Measurements from ENCODE around the gene FBLN7. TPM values are rescaled to one million over a fixed set of nuclear protein-coding genes. Genes with fewer than 3 reads are reported as not detected.

The FBLN7 gene
- total RNA-seq, 4 donors from 2014 or later, result 1.1 to 4.2 (median 1.3) TPM; not detected in 1

GRCh38 chr2:112140899-112141625, 2.9 kb downstream of the FBLN7 start:
- no peak overlapping the region for H3K27ac ChIP-seq
- no peak for ATAC-seq

DNA sequence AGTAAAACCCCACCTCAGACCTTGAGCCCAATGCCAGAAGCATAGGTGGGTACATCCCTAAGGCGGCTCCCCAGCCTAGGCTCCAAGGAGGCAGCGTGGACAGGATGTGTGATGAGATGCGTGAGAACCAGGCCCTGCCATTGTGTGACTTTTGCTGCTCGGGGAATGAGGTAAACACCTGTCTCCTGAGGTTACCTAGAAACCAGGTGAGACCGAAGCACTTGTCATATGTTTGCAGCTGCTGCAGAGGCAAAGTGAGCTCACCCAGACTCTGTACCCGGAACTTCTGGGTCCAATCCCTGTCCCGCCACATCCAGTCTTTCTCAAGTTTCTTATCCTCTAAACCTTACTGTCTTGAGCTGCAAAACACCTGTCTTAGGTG, 3.4 kb downstream of the FBLN7 start:
- TF ChIP-seq POLR2A (IDR thresholded peaks at IDR 0.05) (no peak), POLR2AphosphoS5 (IDR thresholded peaks at IDR 0.05) (no peak), EP300 (IDR thresholded peaks at IDR 0.05) (no peak)
- TF ChIP-seq, protein P1, sequence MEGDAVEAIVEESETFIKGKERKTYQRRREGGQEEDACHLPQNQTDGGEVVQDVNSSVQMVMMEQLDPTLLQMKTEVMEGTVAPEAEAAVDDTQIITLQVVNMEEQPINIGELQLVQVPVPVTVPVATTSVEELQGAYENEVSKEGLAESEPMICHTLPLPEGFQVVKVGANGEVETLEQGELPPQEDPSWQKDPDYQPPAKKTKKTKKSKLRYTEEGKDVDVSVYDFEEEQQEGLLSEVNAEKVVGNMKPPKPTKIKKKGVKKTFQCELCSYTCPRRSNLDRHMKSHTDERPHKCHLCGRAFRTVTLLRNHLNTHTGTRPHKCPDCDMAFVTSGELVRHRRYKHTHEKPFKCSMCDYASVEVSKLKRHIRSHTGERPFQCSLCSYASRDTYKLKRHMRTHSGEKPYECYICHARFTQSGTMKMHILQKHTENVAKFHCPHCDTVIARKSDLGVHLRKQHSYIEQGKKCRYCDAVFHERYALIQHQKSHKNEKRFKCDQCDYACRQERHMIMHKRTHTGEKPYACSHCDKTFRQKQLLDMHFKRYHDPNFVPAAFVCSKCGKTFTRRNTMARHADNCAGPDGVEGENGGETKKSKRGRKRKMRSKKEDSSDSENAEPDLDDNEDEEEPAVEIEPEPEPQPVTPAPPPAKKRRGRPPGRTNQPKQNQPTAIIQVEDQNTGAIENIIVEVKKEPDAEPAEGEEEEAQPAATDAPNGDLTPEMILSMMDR (IDR thresholded peaks at IDR 0.05), result no peak
- no peaks in the 10 kb centered on the region for H3K9me3 ChIP-seq
- H3K4me3 ChIP-seq, result no peak overlapping the region
- peaks cover 0 to 19% (median 5%) of the 10 kb centered on the region in 3 donors for H3K4me1 ChIP-seq
- WGBS, 2 donors (ENCODE audit: low coverage in 1 of 2), result 74 to 87% methylated on average over 3 of the region's 7 CpGs
- H3K36me3 ChIP-seq, result no peaks in the 10 kb centered on the region
- H3K27ac ChIP-seq, result no peak overlapping the region
- no peaks in the 10 kb centered on the region for H3K27me3 ChIP-seq
- ATAC-seq, result no peak

More at GRCh38 chr2:112140899-112141625, 2.9 kb downstream of the FBLN7 start:
- Histone ChIP-seq H3K36me3 (no peaks in the 10 kb centered on the region), H3K4me1 (peaks cover 0 to 19% (median 5%) of the 10 kb centered on the region in 3 donors), H3K4me3 (no peak overlapping the region), H3K27me3 (no peaks in the 10 kb centered on the region), H3K9me3 (no peaks in the 10 kb centered on the region)
- WGBS, 2 donors (ENCODE audit: low coverage in 1 of 2), result 60% methylated on average over 3 of the region's 20 CpGs
- no peak for TF ChIP-seq POLR2AphosphoS5 (IDR thresholded peaks at IDR 0.05)

DNA sequence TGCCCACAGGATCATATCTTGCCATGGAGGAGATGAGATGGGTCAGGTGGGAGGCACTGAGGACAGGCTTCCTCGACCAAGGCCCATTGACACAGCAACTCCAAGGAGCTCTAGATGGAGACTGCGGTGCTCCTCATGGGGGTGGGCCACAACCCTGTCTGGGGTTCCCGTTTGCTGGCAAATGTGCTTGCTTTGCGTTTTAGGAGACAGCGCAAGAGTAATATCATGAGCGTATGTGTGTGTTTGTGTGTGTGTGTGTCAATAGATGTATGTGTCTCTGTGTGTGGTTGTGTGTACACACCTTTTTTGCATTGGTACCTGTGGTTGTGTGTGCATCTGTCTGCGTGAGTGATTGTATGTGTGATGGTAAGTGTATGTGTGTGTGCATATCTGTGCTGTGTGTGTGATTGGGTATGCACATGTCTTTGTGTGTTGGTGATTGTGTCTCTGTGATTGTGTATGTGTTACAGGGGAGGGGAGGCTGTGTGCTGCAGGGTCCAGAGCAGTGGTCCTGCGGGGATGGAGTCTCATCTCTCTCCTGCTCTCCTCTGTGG, 4.4 kb downstream of the FBLN7 start:
- Histone ChIP-seq H3K4me3 (no peak overlapping the region), H3K36me3 (no peaks in the 10 kb centered on the region), H3K27me3 (no peaks in the 10 kb centered on the region), H3K27ac (no peak overlapping the region), H3K4me1 (peaks cover 0 to 15% (median 5%) of the 10 kb centered on the region in 3 donors), H3K9me3 (no peaks in the 10 kb centered on the region)
- ATAC-seq, result no peak
- TF ChIP-seq POLR2AphosphoS5 (IDR thresholded peaks at IDR 0.05) (no peak), EP300 (IDR thresholded peaks at IDR 0.05) (no peak), POLR2A (IDR thresholded peaks at IDR 0.05) (no peak)
- TF ChIP-seq, protein P1 (IDR thresholded peaks at IDR 0.05), result no peak
- 85 to 90% methylated on average over 6 to 7 of the region's 8 CpGs for WGBS, 2 donors (ENCODE audit: low coverage in 1 of 2)

- Histone ChIP-seq H3K27ac (no peak overlapping the region), H3K4me1 (peaks cover 0 to 9% (median 0%) of the 10 kb centered on the region in 3 donors), H3K4me3 (no peak overlapping the region), H3K36me3 (no peaks in the 10 kb centered on the region), H3K27me3 (no peaks in the 10 kb centered on the region), H3K9me3 (no peaks in the 10 kb centered on the region)
- WGBS, 2 donors (ENCODE audit: low coverage in 1 of 2), result 84 to 95% methylated on average over 2 to 4 of the region's 5 CpGs
- TF ChIP-seq, protein P1 (IDR thresholded peaks at IDR 0.05), result no peak
- TF ChIP-seq EP300 (IDR thresholded peaks at IDR 0.05), result no peak
- TF ChIP-seq POLR2AphosphoS5 (IDR thresholded peaks at IDR 0.05), result no peak
- TF ChIP-seq POLR2A (IDR thresholded peaks at IDR 0.05), result no peak
- no peak for ATAC-seq
These were observed 5.0 kb downstream of the FBLN7 start for GRCh38 chr2:112143150-112143549.

DNA sequence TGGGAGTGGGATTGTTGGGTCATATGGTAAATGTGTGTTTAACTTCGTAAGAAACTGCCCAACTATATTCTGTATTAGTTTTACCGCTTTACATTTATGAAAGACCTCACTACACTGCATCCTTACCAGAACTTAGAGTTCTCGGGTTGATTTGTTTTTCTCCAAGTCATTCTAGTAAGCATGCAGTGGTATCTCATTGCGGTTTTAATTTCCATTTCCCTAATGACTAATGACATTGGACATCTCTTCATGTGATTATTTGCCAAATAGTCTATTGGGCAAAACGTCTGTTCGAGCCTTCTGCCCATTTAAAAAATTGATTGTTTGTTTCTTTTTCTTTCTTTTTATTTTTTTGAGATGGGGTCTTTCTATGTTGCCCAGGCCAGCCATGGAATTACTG, 6.8 kb downstream of the FBLN7 start:
- peaks cover 0 to 4% (median 0%) of the 10 kb centered on the region in 3 donors for H3K4me1 ChIP-seq
- no peaks in the 10 kb centered on the region for H3K36me3 ChIP-seq
- H3K4me3 ChIP-seq, result no peak overlapping the region
- H3K9me3 ChIP-seq, result no peaks in the 10 kb centered on the region
- ATAC-seq, result no peak
- H3K27ac ChIP-seq, result no peak overlapping the region
- H3K27me3 ChIP-seq, result no peaks in the 10 kb centered on the region
- 83 to 89% methylated on average over 5 to 6 of the region's 6 CpGs for WGBS, 2 donors (ENCODE audit: low coverage in 1 of 2)
- TF ChIP-seq EP300 (IDR thresholded peaks at IDR 0.05), result no peak
- TF ChIP-seq POLR2A (IDR thresholded peaks at IDR 0.05), result no peak
- TF ChIP-seq, protein P1 (IDR thresholded peaks at IDR 0.05), result no peak
- no peak for TF ChIP-seq POLR2AphosphoS5 (IDR thresholded peaks at IDR 0.05)

Data from gastroesophageal sphincter (tissue), 4 donors.